B cell (primary cell): ENCODE measurements around the gene KAZN. TPM values are rescaled to one million over a fixed set of nuclear protein-coding genes. Genes with fewer than 3 reads are reported as not detected.

Source experiments
- ATAC-seq: fragments of 200-7000 bp; cut with Tn5 transposase; one replicate; pipeline ENCODE4 v1.10.0; 2021; ENCODE audit warnings: low read depth, mild to moderate bottlenecking, moderate number of reproducible peaks, moderate library complexity
- CTCF ChIA-PET: fragments of 350-600 bp; sonication (Branson Sonifier 250); formaldehyde crosslinking; loops from one replicate; lab custom pipeline; 2021; ENCODE audit warnings: antibody characterized with exemption, inconsistent platforms; lab: Charles Lee
- POLR2A ChIA-PET: fragments of 350-600 bp; sonication (Branson Sonifier 250); formaldehyde crosslinking; loops from one replicate; lab custom pipeline; 2021; ENCODE audit warnings: antibody characterized with exemption; lab: Charles Lee
- DNase-seq: peaks from one replicate; pipeline ENCODE4 v3.0.0; 2013
- H2AFZ ChIP-seq: 2 replicates; pipeline ENCODE4 v1.6.1; 2012; ENCODE audit warnings: mild to moderate bottlenecking, low read depth, low read length; ENCODE audit not compliant: insufficient read depth, poor library complexity, severe bottlenecking
- H3K27ac ChIP-seq, 2 donors: 1 replicate in 1 of 2; 2 replicates in 1 of 2; pipeline ENCODE4 v1.5.1; 2012 to 2013; ENCODE audit warnings: low read length in 2 of 2, mild to moderate bottlenecking in 2 of 2, moderate library complexity in 1 of 2
- H3K27me3 ChIP-seq, 4 experiments: fragments of 200-600 bp in 1 of 4; sonication (generic) in 1 of 4; replicated peaks in 1 of 4; 1 replicate in 2 of 4; 2 replicates in 2 of 4; pipeline versions ENCODE4 v1.6.1 to v1.7.0; 2013 to 2016; ENCODE audit warnings: low read length in 3 of 4, mild to moderate bottlenecking in 2 of 4, mixed read lengths in 1 of 4, moderate library complexity in 1 of 4; ENCODE audit not compliant: insufficient read depth in 4 of 4, control insufficient read depth in 3 of 4; ENCODE audit errors: control extremely low read depth in 1 of 4
- H3K36me3 ChIP-seq, 2 experiments: replicated peaks in 1 of 2; 1 replicate in 1 of 2; 2 replicates in 1 of 2; pipeline versions ENCODE4 v1.6.1 to v1.7.1; 2013; ENCODE audit warnings: low read length in 1 of 2; ENCODE audit not compliant: insufficient read depth in 2 of 2, control insufficient read depth in 1 of 2; ENCODE audit errors: control extremely low read depth in 1 of 2, extremely low read depth in 1 of 2
- H3K4me1 ChIP-seq, 2 donors: fragments of 200-600 bp in 1 of 2; sonication (generic) in 1 of 2; 1 replicate in 1 of 2; 2 replicates in 1 of 2; pipeline versions ENCODE4 v1.5.1 to v1.6.1; 2013 to 2017; ENCODE audit warnings: low read length in 2 of 2; ENCODE audit not compliant: control insufficient read depth in 2 of 2, insufficient read depth in 2 of 2
- H3K4me2 ChIP-seq: replicated peaks from 2 replicates; pipeline ENCODE3; 2012; ENCODE audit warnings: mild to moderate bottlenecking, low read depth, low read length; ENCODE audit not compliant: poor library complexity, severe bottlenecking
- H3K4me3 ChIP-seq, 5 experiments: fragments of 200-600 bp in 1 of 5; sonication (generic) in 1 of 5; 1 replicate in 3 of 5; 2 replicates in 2 of 5; pipeline versions ENCODE4 v1.5.1 to v1.7.0; 2011 to 2016; ENCODE audit warnings: low read length in 4 of 5, mild to moderate bottlenecking in 4 of 5, low read depth in 2 of 5, control low read depth in 1 of 5, moderate library complexity in 1 of 5; ENCODE audit not compliant: insufficient read depth in 1 of 5; ENCODE audit errors: control extremely low read depth in 1 of 5, extremely low read depth in 1 of 5
- H3K79me2 ChIP-seq: fragments of 200-600 bp; sonication (generic); one replicate; pipeline ENCODE4 v1.6.0; 2016; ENCODE audit warnings: low read length; ENCODE audit not compliant: control insufficient read depth, insufficient read depth
- H3K9ac ChIP-seq: fragments of 200-600 bp; sonication (generic); 2 replicates; pipeline ENCODE4 v1.6.1; 2017; ENCODE audit warnings: mild to moderate bottlenecking, low read length, moderate library complexity
- H3K9me3 ChIP-seq, 3 donors: one replicate each; pipeline versions ENCODE4 v1.6.1 to v1.7.1; 2013; ENCODE audit warnings: low read length in 2 of 3; ENCODE audit not compliant: control insufficient read depth in 2 of 3, insufficient read depth in 1 of 3; ENCODE audit errors: control extremely low read depth in 1 of 3
- H4K20me1 ChIP-seq: 2 replicates; pipeline ENCODE4 v1.6.0; 2012; ENCODE audit warnings: mild to moderate bottlenecking, low read length; ENCODE audit not compliant: insufficient read depth, control insufficient read depth, poor library complexity, severe bottlenecking
- H3K27ac Mint-ChIP-seq: one replicate; pipeline ENCODE4 v1.8.0; 2021; ENCODE audit warnings: mixed read lengths
- H3K27me3 Mint-ChIP-seq: one replicate; pipeline ENCODE4 v1.8.0; 2021; ENCODE audit warnings: mixed read lengths
- H3K4me1 Mint-ChIP-seq: one replicate; pipeline ENCODE4 v1.8.0; 2021; ENCODE audit warnings: mixed read lengths
- H3K4me3 Mint-ChIP-seq: one replicate; pipeline ENCODE4 v1.8.0; 2021; ENCODE audit warnings: mixed read lengths
- H3K9me3 Mint-ChIP-seq: one replicate; pipeline ENCODE4 v1.8.0; 2022; ENCODE audit warnings: mixed read lengths; ENCODE audit not compliant: insufficient read depth
- EZH2 ChIP-seq: IDR thresholded peaks from 2 replicates; pipeline ENCODE4 v1.6.1; 2012; ENCODE audit warnings: borderline replicate concordance, low read depth, mild to moderate bottlenecking, moderate library complexity, low read length; ENCODE audit not compliant: insufficient read depth, poor library complexity, severe bottlenecking
- WGBS: methylation state at CpG from one replicate; pipeline ENCODE4 v1.1.5; 2013; ENCODE audit warnings: missing lambda C conversion rate; ENCODE audit not compliant: insufficient coverage; 5-methylcytosine and 5-hydroxymethylcytosine counted together
- intact Hi-C: fragments of 100-400 bp; cut with micrococcal nuclease; formaldehyde crosslinking; loops from one replicate; pipeline ENCODE4 v1.10.0; 2022
- polyA plus RNA-seq: library from polyadenylated mRNA; depleted of rRNA; stranded (reverse); fragments of >200 nt; gene quantifications from 2 replicates; pipeline ENCODE4 v1.2.3, GENCODE V29; 2012
- total RNA-seq, 2 donors: library from RNA; stranded (reverse); fragments of 120-200 nt in 1 of 2; gene quantifications; 1 replicate in 1 of 2; 2 replicates in 1 of 2; pipeline versions ENCODE4 v1.2.3 to v1.2.4, GENCODE V29; 2013 to 2022
- TF ChIP-seq, protein P1 (sequence below): fragments of 200-600 bp; IDR thresholded peaks from one replicate; pipeline ENCODE4 v1.8.0; 2022; ENCODE audit warnings: antibody characterized with exemption, mild to moderate bottlenecking

KAZN gene
- total and polyA plus RNA-seq, 2 donors (not counting 1 experiment from before 2014, with no cell fraction given): 0.13 to 0.39 TPM

DNA sequence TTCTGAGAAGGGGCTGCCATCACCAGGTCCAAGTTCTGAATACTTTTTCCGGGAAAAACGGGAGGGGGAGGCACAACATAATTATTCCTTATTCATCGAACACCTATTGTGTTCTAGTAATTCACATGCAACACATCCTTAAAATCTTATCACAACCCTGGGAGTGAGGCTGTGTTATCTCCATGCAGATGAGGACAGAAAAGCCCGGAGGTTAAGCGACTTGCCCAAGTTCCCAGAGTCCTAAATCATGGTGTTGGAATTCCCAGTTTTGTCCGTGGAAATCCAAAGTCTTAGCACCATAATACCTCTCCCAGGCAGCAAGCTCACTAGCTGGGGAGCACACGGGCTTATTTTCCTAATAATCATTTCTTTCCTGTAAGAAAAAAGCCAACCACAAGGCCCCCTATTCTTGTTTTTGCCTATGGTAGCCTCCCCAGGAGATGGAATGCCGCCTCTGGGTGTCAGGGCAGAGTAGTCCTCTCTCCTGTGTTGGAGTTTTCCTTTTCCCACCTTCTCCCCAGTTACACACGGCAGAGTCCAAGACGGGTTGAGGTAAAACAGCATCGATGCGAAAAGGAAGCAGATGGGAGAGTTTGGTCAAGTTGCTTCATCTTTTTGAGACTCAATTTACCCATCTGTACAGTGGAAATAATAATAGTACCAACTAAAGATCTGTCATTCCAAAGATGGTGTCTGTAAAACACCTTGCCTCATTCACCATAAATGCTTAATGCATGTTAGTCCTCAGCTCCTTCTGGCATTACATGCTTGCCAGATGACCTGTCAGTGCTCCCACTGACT lies 327.1 kb downstream of the KAZN start:
- CTCF ChIA-PET: no interaction called here
- H3K9me3 Mint-ChIP-seq: no peaks in the 10 kb centered on the region
- Histone ChIP-seq H3K27me3 (peaks cover 0 to 40% (median 19%) of the 10 kb centered on the region in 4 experiments), H3K36me3 (no peaks in the 10 kb centered on the region), H2AFZ (no peak overlapping the region), H3K9ac (no peak overlapping the region), H3K4me3 (peak overlapping the region in 1 of 5 experiments; percentile 42), H3K27ac (no peak overlapping the region), H3K4me1 (peaks cover 4 to 8% of the 10 kb centered on the region in 2 donors), H3K79me2 (no peaks in the 10 kb centered on the region), H3K4me2 (peak overlapping the region; percentile 65), H4K20me1 (no peaks in the 10 kb centered on the region), H3K9me3 (peaks cover 0 to 12% (median 0%) of the 10 kb centered on the region in 3 donors)
- DNase-seq (no peak), ATAC-seq (no peak)
- peaks cover 11% of the 10 kb centered on the region for H3K4me1 Mint-ChIP-seq
- TF ChIP-seq, protein P1, sequence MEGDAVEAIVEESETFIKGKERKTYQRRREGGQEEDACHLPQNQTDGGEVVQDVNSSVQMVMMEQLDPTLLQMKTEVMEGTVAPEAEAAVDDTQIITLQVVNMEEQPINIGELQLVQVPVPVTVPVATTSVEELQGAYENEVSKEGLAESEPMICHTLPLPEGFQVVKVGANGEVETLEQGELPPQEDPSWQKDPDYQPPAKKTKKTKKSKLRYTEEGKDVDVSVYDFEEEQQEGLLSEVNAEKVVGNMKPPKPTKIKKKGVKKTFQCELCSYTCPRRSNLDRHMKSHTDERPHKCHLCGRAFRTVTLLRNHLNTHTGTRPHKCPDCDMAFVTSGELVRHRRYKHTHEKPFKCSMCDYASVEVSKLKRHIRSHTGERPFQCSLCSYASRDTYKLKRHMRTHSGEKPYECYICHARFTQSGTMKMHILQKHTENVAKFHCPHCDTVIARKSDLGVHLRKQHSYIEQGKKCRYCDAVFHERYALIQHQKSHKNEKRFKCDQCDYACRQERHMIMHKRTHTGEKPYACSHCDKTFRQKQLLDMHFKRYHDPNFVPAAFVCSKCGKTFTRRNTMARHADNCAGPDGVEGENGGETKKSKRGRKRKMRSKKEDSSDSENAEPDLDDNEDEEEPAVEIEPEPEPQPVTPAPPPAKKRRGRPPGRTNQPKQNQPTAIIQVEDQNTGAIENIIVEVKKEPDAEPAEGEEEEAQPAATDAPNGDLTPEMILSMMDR: no peak
- TF ChIP-seq EZH2: no peak
- intact Hi-C loops: no loop called here
- no peak overlapping the region for H3K27ac Mint-ChIP-seq
- H3K4me3 Mint-ChIP-seq: peak overlapping the region; percentile 46
- POLR2A ChIA-PET: no interaction called here
- WGBS: 20% methylated on average over 3 of the region's 12 CpGs
- H3K27me3 Mint-ChIP-seq: peaks cover 52% of the 10 kb centered on the region

- Histone ChIP-seq H2AFZ (no peak overlapping the region), H3K79me2 (no peaks in the 10 kb centered on the region), H3K9ac (no peak overlapping the region), H4K20me1 (no peaks in the 10 kb centered on the region), H3K4me1 (peaks cover 4 to 8% of the 10 kb centered on the region in 2 donors), H3K27me3 (peaks cover 0 to 40% (median 19%) of the 10 kb centered on the region in 4 experiments), H3K9me3 (peaks cover 0 to 12% (median 0%) of the 10 kb centered on the region in 3 donors), H3K36me3 (no peaks in the 10 kb centered on the region), H3K27ac (no peak overlapping the region), H3K4me3 (no peak overlapping the region), H3K4me2 (no peak overlapping the region)
- Mint-ChIP-seq H3K4me1 (peaks cover 11% of the 10 kb centered on the region), H3K4me3 (peak overlapping the region; percentile 23), H3K27me3 (peaks cover 51% of the 10 kb centered on the region), H3K9me3 (no peaks in the 10 kb centered on the region), H3K27ac (no peak overlapping the region)
- no peak for ATAC-seq
- DNase-seq: no peak
- WGBS: 74% methylated on average over 1 of the region's 3 CpGs
- intact Hi-C loops: no loop called here
- POLR2A ChIA-PET: no interaction called here
- TF ChIP-seq, protein P1: no peak
- TF ChIP-seq EZH2: no peak
- CTCF ChIA-PET: no interaction called here
Measured at GRCh38 chr1:14926229-14926628, 327.7 kb downstream of the KAZN start.
